GM19099 (cell line): ENCODE measurements around the gene WDR70.

ENCODE experiments used
- POLR2A ChIP-seq: IDR thresholded peaks from 3 replicates; pipeline ENCODE4 v1.6.1; 2011; ENCODE audit warnings: low read depth; ENCODE audit not compliant: insufficient read length; ENCODE audit errors: extremely low read depth

Gene WDR70

GRCh38 chr5:37568018-37568753 lies 189.1 kb downstream of the WDR70 start:
- no peak for TF ChIP-seq POLR2A

DNA sequence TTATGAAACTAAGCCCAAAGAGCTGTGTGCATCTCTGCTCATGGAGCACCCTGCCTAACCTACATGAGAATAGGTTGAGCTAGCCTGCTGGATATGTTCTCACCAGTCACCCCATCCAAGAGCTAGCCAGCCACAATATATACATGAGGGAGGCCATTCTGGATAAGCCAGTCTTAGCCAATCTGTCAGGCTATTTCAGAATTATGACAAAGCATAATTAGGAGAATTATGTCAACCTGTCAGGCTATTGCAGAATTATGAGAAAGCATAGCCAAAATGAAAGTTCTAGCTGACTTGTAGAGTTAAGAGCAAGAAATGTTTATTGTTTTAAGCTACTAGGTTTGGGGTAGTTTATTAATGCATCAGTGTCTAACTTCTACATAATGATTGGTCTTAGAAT lies 189.8 kb downstream of the WDR70 start:
- no peak for TF ChIP-seq POLR2A

- no peak for TF ChIP-seq POLR2A
Measured at GRCh38 chr5:37569466-37569865, 190.3 kb downstream of the WDR70 start.

DNA sequence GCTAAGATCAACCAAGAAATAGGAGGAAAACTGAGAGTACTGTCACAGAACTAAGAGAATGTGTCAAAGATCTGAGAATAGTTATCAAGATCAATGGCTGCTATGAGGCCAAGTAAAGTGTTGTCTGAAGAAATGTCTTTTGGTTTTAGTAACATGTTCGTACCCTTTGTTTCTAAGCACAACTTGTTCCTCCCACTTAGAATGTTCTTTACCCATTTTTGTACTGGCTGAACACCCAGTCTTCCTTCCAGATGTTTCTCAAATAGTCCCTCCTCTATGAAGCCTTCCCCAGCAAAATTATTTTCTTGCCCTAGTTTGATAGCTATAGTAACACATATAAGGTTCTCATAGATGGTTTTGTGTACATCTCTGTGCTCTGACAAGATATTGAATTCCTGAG lies 191.5 kb downstream of the WDR70 start:
- no peak for TF ChIP-seq POLR2A

DNA sequence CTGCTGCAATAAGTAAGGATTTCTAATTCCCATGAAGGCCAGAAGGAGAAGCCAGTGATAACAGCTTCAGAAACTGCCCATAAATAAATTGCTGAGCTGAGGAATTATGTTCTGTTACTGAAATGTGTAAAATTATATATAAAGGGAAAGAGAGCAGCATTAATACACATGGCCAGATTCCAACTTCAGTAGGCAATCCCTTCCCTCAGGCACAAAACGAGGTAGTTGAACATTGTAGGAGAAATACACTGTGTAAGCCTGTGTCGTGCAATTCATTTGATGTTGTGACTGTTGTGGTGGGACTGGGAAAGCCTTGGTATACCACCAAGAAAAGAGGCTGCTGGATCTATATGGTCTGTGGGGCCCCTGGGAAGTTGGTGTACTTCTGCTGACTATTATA lies 192.9 kb downstream of the WDR70 start:
- TF ChIP-seq POLR2A, result no peak

DNA sequence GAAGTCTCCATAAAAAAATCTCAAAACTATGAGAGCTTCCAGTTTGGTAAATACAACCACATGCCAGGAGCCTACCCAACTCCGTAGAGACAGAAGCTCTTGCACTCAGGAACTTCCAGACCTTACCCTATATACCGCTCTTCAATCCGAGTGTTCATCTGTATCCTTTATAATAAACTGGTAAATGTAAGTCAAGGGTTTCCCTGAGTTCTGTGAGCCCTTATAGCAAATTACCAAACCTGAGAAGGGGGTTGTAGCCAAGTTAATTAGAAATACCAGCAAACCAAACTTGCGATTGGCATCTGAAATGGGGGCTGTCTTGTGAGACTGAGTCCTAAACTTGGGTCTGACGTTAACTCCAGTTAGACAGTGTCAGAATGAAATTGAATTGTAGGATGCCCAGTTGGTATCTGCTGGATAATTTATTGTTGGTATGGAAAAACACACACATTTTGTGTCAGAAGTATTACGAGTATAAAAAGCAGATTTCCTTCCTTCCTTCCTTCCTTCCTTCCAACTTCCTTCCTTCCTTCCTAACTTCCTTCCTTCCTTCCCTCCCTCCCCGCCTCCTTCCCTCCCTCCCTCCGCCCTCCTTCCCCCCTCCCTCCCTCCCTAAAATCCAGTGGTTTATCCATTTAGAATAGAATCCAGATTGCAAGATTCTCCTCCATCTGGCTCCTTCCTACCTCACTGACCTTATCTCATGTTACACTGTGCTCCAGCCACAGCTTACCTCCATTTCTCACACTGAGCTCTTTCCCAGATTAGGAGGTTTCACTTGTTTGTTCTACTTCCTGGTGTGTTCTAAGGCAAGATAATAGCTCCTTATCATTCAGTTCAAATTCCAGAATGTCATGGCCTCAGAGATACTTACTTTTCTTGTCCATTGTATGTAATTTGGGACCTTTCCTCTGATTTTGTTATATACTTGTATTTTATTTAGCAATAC lies 196.7 kb downstream of the WDR70 start:
- TF ChIP-seq POLR2A, result no peak

- no peak for TF ChIP-seq POLR2A
Measured at GRCh38 chr5:37576552-37576951, 197.4 kb downstream of the WDR70 start.

DNA sequence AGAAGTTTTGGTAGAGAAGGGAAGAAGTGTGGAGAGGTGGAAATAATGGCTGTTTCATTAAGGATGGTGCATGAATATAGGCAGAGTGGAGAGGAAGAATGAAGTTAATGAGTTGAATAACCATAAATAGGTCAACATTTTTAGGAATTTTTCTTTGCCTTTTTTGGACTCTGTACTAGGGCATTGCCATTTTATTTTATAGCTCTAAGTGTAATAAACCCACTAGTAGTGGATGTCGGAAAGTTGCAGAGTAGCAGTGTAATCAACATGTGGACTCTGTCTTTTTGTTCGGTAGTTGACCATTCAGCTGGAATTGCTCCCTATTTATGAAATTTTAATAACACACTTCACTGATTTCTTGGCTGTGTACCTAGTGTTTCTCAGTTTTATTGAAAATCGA lies 199.1 kb downstream of the WDR70 start:
- no peak for TF ChIP-seq POLR2A

- no peak for TF ChIP-seq POLR2A
Measured at GRCh38 chr5:37580106-37580505, 201.0 kb downstream of the WDR70 start.

DNA sequence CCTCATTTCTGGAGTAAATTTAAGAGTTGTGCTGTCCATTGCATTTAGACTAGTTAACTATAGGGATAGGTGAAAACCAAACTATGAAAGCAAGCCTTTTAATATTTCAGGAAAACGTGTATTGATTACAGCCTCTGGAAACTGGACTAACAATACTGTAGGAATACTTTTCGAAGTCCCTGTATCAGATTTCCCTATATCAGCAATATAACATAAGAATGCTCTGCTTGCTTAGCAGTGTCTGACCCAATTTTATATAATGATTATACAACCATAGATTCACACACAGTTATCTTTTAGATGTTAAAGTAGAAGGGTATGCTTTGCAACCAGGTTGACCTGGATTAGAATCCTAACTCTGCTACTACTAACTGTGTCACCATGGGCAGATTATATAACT lies 203.1 kb downstream of the WDR70 start:
- no peak for TF ChIP-seq POLR2A

GRCh38 chr5:37598733-37599132 lies 219.6 kb downstream of the WDR70 start:
- TF ChIP-seq POLR2A, result no peak

- no peak for TF ChIP-seq POLR2A
Measured at GRCh38 chr5:37601163-37601562, 222.0 kb downstream of the WDR70 start.

- no peak for TF ChIP-seq POLR2A
Measured at GRCh38 chr5:37603072-37603471, 224.0 kb downstream of the WDR70 start.

DNA sequence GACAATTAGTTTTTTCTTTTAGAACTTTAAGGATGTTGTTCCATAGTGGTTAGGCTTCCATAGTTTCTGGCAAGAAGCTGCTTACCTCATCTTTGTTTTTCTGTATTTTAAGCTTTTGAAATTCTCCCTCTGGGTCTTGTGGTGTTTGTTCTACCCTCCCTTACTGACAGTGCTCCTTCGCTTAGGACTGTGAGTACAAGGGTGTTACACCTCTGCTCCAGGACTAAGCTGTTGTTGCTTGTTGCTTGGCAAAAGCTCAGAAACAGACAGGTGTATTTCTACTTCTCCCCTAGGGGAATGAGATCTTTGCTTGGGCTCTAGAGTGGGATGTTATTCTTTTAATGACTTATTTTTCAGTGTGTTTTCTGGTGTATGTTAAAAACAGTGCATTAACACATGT lies 225.2 kb downstream of the WDR70 start:
- no peak for TF ChIP-seq POLR2A

GRCh38 chr5:37606148-37606547 lies 227.0 kb downstream of the WDR70 start:
- no peak for TF ChIP-seq POLR2A
